ENCODE measurements around the gene PLA2G6. TPM values are rescaled to one million over a fixed set of nuclear protein-coding genes. Genes with fewer than 3 reads are reported as not detected.

Gene PLA2G6
- total RNA-seq, 1 experiment from 2014 or later = 39.8 TPM

DNA sequence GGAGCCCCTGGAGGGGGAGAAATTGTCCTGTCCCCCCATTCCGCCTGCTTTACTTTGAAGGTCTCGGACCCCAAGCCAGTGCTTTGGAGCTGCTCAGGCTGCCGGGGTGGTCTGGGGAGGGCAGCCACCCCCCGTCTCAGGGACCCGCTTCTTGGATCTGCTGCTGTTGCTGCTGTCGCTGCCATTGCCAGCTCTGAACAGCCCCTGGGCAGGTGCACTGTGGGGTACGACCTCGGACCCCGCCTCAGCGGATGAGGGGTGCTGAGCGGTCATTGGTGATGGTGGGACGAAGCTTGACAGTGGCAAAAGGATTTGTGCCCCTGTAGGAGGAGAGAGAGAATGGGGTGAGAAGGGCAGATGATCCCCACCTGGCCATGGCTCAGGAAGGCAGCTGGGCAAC is 96.6 kb downstream of the PLA2G6 start:
- Histone ChIP-seq H3K4me1 (replicated peaks; ENCODE audit: insufficient read depth) (no peaks in the 10 kb centered on the region), H3K36me3 (ENCODE audit: low read depth) (no peaks in the 10 kb centered on the region), H3K4me2 (no peak overlapping the region), H3K9me3 (ENCODE audit: insufficient read depth, low read depth) (no peaks in the 10 kb centered on the region), H3K4me3 (no peak overlapping the region), H3F3A (ENCODE audit: insufficient read depth, low read depth) (peaks cover 22% of the 10 kb centered on the region; the same call in 1 of the 2 replicates), H3K27ac (no peak overlapping the region), H4K20me1 (ENCODE audit: insufficient read depth) (no peaks in the 10 kb centered on the region; the same call in 1 of the 2 replicates), H3K9me2 (ENCODE audit: insufficient read depth) (no peaks in the 10 kb centered on the region), H3K27me3 (ENCODE audit: insufficient read depth, low read depth) (no peaks in the 10 kb centered on the region), H3K79me2 (ENCODE audit: low read depth) (no peaks in the 10 kb centered on the region), H2AFZ (no peak overlapping the region)
- no peak for TF ChIP-seq EZH2 (IDR thresholded peaks at IDR 0.05; ENCODE audit: low read depth)
- TF ChIP-seq, protein P1, sequence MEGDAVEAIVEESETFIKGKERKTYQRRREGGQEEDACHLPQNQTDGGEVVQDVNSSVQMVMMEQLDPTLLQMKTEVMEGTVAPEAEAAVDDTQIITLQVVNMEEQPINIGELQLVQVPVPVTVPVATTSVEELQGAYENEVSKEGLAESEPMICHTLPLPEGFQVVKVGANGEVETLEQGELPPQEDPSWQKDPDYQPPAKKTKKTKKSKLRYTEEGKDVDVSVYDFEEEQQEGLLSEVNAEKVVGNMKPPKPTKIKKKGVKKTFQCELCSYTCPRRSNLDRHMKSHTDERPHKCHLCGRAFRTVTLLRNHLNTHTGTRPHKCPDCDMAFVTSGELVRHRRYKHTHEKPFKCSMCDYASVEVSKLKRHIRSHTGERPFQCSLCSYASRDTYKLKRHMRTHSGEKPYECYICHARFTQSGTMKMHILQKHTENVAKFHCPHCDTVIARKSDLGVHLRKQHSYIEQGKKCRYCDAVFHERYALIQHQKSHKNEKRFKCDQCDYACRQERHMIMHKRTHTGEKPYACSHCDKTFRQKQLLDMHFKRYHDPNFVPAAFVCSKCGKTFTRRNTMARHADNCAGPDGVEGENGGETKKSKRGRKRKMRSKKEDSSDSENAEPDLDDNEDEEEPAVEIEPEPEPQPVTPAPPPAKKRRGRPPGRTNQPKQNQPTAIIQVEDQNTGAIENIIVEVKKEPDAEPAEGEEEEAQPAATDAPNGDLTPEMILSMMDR (conservative IDR thresholded peaks at IDR 0.05) = no peak
- no peak for DNase-seq
- ChIA-PET CTCF (interaction anchor here (0.6 kb wide), 1 partner anchor 182 kb away, joined by 7 read pairs; no protein-coding TSS in a partner anchor), POLR2A (ENCODE audit: unreplicated experiment) (no interaction called here)
- no TSS peak for BruUV-seq (replicated peaks)
- intact Hi-C loops (cut with micrococcal nuclease; ENCODE audit: unreplicated experiment) = no loop called here

DNA sequence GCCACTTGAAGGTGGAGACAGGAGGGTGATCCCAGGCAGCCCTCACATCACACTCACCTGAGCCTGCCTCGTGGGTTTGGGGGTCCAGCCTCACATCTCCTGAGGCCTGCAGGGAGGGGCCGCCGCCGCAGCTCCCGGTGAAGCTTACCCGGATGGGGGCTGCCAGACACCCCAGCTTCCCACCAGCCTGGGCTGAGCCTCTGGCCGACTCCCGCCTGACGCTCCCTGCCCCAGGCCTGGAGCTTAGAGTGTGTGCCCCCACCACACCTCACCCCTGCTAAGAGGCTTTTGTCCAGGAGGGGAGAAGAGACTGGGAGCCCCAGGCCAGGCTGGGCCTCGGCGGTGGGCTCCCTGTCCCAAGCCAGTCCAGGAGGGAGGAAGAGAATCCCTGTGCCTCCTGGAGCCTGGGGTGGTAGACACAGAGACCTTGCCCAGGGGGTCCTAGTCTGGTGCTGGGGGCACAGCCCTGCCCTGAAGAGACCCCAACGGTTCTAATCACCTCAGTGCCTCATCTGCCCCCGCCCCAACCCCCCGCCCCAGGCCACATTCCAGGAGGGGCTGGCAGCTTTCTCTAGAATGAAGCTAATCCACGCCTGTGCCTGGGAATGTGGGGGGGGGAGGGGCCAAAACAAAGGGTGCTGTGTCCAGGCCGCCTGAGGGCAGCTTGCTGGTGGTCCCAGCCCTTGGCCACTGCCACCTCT is 97.5 kb downstream of the PLA2G6 start, which contains the start of gene SLC16A8:
SLC16A8 (minus strand) TSS at position 254 of the 701 bp plus-strand sequence. CDS start 1,311 bp downstream, outside the sequence.
- H2AFZ ChIP-seq = no peak within 1 kb of the TSS
- ChIA-PET POLR2A (ENCODE audit: unreplicated experiment) (no interaction called here), CTCF (interaction anchor here (0.6 kb wide), 1 partner anchor 474 kb away, joined by 4 read pairs; no protein-coding TSS in a partner anchor)
- no peaks in the 10 kb centered on the region for H3K9me2 ChIP-seq (ENCODE audit: insufficient read depth)
- no peaks in the 10 kb centered on the region; the same call in 1 of the 2 replicates for H4K20me1 ChIP-seq (ENCODE audit: insufficient read depth)
- TF ChIP-seq, protein P1 (conservative IDR thresholded peaks at IDR 0.05) = no peak
- TF ChIP-seq EZH2 (IDR thresholded peaks at IDR 0.05; ENCODE audit: low read depth) = no peak
- intact Hi-C loops (cut with micrococcal nuclease; ENCODE audit: unreplicated experiment) = no loop called here
- H3K27ac ChIP-seq = no peak within 1 kb of the TSS
- peaks cover 31% of the 10 kb centered on the region; the same call in 1 of the 2 replicates for H3F3A ChIP-seq (ENCODE audit: insufficient read depth, low read depth)
- H3K4me3 ChIP-seq = no peak within 1 kb of the TSS
- DNase-seq = no peak
- no peak within 1 kb of the TSS for H3K4me2 ChIP-seq
- H3K9me3 ChIP-seq (ENCODE audit: insufficient read depth, low read depth) = no peaks in the 10 kb centered on the region
- no peaks in the 10 kb centered on the region for H3K36me3 ChIP-seq (ENCODE audit: low read depth)
- no peaks in the 10 kb centered on the region for H3K4me1 ChIP-seq (replicated peaks; ENCODE audit: insufficient read depth)
- H3K27me3 ChIP-seq (ENCODE audit: insufficient read depth, low read depth) = no peaks in the 10 kb centered on the region
- BruUV-seq (replicated peaks) = no TSS peak
- H3K79me2 ChIP-seq (ENCODE audit: low read depth) = no peaks in the 10 kb centered on the region

DNA sequence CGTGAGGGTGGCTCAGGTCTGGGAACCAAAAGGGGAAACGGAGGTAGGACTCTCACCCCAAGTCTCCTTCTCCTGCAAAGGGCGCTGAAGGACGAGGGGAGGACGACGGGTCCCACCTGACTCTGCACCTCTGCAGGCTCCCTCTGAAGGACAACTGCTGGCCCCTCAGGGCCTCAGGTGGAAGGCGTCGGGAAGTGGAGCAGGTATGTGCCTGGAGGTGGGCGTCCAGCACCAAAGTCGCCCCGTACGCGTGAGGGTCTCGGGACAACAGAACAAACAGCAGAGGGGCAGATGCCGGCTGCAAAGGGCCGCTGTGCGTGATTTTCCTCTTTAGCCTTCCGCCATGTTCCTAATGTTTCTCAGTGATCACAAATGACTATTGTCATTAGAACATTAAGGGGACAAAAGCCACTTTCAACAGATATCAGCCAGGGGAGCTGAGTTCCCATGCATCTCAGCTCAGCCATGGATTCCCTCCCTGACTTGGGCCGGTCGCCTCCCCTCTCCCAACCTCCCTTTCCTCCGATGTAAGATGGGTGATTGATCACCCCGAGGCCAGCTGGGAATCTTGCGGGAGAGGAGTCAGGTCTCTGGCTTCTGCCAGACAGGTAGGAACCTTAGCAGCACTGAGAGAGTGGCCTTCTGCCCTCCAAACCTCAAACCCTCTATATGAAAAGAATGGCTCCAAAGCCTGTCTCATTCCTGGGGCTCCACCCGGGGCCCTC is 98.5 kb downstream of the PLA2G6 start:
- Histone ChIP-seq H3K27me3 (ENCODE audit: insufficient read depth, low read depth) (no peaks in the 10 kb centered on the region), H3K4me1 (replicated peaks; ENCODE audit: insufficient read depth) (no peaks in the 10 kb centered on the region), H3K4me2 (no peak overlapping the region), H2AFZ (no peak overlapping the region), H3F3A (ENCODE audit: insufficient read depth, low read depth) (peaks cover 31% of the 10 kb centered on the region; the same call in 1 of the 2 replicates), H3K27ac (no peak overlapping the region), H3K4me3 (no peak overlapping the region), H3K79me2 (ENCODE audit: low read depth) (no peaks in the 10 kb centered on the region), H3K9me2 (ENCODE audit: insufficient read depth) (no peaks in the 10 kb centered on the region), H3K9me3 (ENCODE audit: insufficient read depth, low read depth) (no peaks in the 10 kb centered on the region), H4K20me1 (ENCODE audit: insufficient read depth) (no peaks in the 10 kb centered on the region; the same call in 1 of the 2 replicates), H3K36me3 (ENCODE audit: low read depth) (no peaks in the 10 kb centered on the region)
- TF ChIP-seq, protein P1 (conservative IDR thresholded peaks at IDR 0.05) = no peak
- no peak for TF ChIP-seq EZH2 (IDR thresholded peaks at IDR 0.05; ENCODE audit: low read depth)
- POLR2A ChIA-PET (ENCODE audit: unreplicated experiment) = no interaction called here
- intact Hi-C loops (cut with micrococcal nuclease; ENCODE audit: unreplicated experiment) = no loop called here
- DNase-seq = no peak
- CTCF ChIA-PET = no interaction called here
- BruUV-seq (replicated peaks) = no TSS peak
